DOHH2 (cell line): ENCODE results near the gene MACF1.
"Not testable (repeated sequence)": the region's sequence is repeated elsewhere in the genome, so short reads cannot be mapped to it uniquely, and the experiment has no call there.

Source experiments
- H3F3A ChIP-seq: fragments of 200-600 bp; sonication (generic), shearing (Covaris generic); 2 replicates; pipeline ENCODE4 v1.6.0; 2016; ENCODE audit warnings: antibody characterized with exemption, mild to moderate bottlenecking; ENCODE audit not compliant: control insufficient read depth, insufficient read depth
- H3K27ac ChIP-seq: fragments of 200-600 bp; sonication (generic); 2 replicates; pipeline ENCODE4 v1.5.1; 2014; ENCODE audit warnings: low read depth, mild to moderate bottlenecking, low read length, moderate library complexity
- H3K27me3 ChIP-seq: fragments of 200-600 bp; sonication (generic); 2 replicates; pipeline ENCODE4 v1.6.1; 2014; ENCODE audit warnings: mild to moderate bottlenecking, low read length, mixed read lengths; ENCODE audit not compliant: control insufficient read depth
- H3K36me3 ChIP-seq: fragments of 200-600 bp; sonication (generic); 2 replicates; pipeline ENCODE4 v1.6.1; 2014; ENCODE audit warnings: mild to moderate bottlenecking, low read length, moderate library complexity, mixed read lengths; ENCODE audit not compliant: control insufficient read depth
- H3K4me1 ChIP-seq: fragments of 200-600 bp; sonication (generic); 2 replicates; pipeline ENCODE4 v1.6.1; 2014; ENCODE audit warnings: mild to moderate bottlenecking, low read length, mixed read lengths; ENCODE audit not compliant: control insufficient read depth
- H3K4me2 ChIP-seq: fragments of 200-600 bp; sonication (generic); 2 replicates; pipeline ENCODE4 v1.6.0; 2014; ENCODE audit warnings: mild to moderate bottlenecking, low read length, moderate library complexity
- H3K4me3 ChIP-seq: fragments of 200-600 bp; sonication (generic); 2 replicates; pipeline ENCODE4 v1.5.1; 2014; ENCODE audit warnings: mild to moderate bottlenecking, low read length, mixed read lengths
- H3K79me2 ChIP-seq: fragments of 200-600 bp; sonication (generic); 2 replicates; pipeline ENCODE4 v1.6.1; 2014; ENCODE audit warnings: mild to moderate bottlenecking, low read length, mixed read lengths; ENCODE audit not compliant: control insufficient read depth
- H3K9me2 ChIP-seq: fragments of 200-600 bp; sonication (generic); replicated peaks from 2 replicates; pipeline ENCODE4 v1.6.1; 2014; ENCODE audit warnings: mild to moderate bottlenecking, low read length, mixed read lengths; ENCODE audit not compliant: control insufficient read depth
- H3K9me3 ChIP-seq: fragments of 200-600 bp; sonication (generic); 2 replicates; pipeline ENCODE4 v1.6.1; 2014; ENCODE audit warnings: antibody characterized with exemption, low read length, mixed read lengths; ENCODE audit not compliant: control insufficient read depth, insufficient read depth
- H4K20me1 ChIP-seq: fragments of 200-600 bp; sonication (generic); 2 replicates; pipeline ENCODE4 v1.6.0; 2014; ENCODE audit warnings: low read depth, mild to moderate bottlenecking, antibody characterized with exemption, low read length, moderate library complexity; ENCODE audit not compliant: control insufficient read depth, insufficient read depth
- CTCF ChIP-seq: fragments of 200-600 bp; sonication (generic); IDR thresholded peaks from one replicate; pipeline ENCODE4 v1.5.1; 2014; ENCODE audit warnings: antibody characterized with exemption, mild to moderate bottlenecking, low read depth, low read length; ENCODE audit not compliant: poor library complexity, severe bottlenecking
- EZH2phosphoT487 ChIP-seq: fragments of 200-600 bp; sonication (generic); IDR thresholded peaks from 2 replicates; pipeline ENCODE4 v1.6.1; 2017; ENCODE audit warnings: borderline replicate concordance, mild to moderate bottlenecking, antibody characterized with exemption, low read length, moderate library complexity, mixed read lengths

Gene MACF1

GRCh38 chr1:39472826-39473225, 268.3 kb downstream of the MACF1 start:
- Histone ChIP-seq H3K79me2 (no peaks in the 10 kb centered on the region), H3K27ac (no peak overlapping the region), H3K4me3 (no peak overlapping the region), H3K9me2 (no peaks in the 10 kb centered on the region), H3K36me3 (peaks cover 25% of the 10 kb centered on the region), H3K9me3 (no peaks in the 10 kb centered on the region), H3K4me2 (no peak overlapping the region), H3F3A (no peaks in the 10 kb centered on the region), H4K20me1 (no peaks in the 10 kb centered on the region), H3K4me1 (no peaks in the 10 kb centered on the region), H3K27me3 (no peaks in the 10 kb centered on the region)
- TF ChIP-seq CTCF, result no peak
- TF ChIP-seq EZH2phosphoT487, result no peak

- Histone ChIP-seq H3K4me1 (no peaks in the 10 kb centered on the region), H3K27ac (no peak overlapping the region), H3F3A (no peaks in the 10 kb centered on the region), H3K9me2 (no peaks in the 10 kb centered on the region), H3K36me3 (peaks cover 22% of the 10 kb centered on the region), H3K4me2 (no peak overlapping the region), H4K20me1 (no peaks in the 10 kb centered on the region), H3K27me3 (no peaks in the 10 kb centered on the region), H3K79me2 (no peaks in the 10 kb centered on the region), H3K9me3 (no peaks in the 10 kb centered on the region), H3K4me3 (no peak overlapping the region)
- TF ChIP-seq EZH2phosphoT487 (no peak), CTCF (no peak)
Observed at GRCh38 chr1:39473324-39473723, 268.8 kb downstream of the MACF1 start.

- Histone ChIP-seq H3K4me2 (no peak overlapping the region), H3K36me3 (peaks cover 10% of the 10 kb centered on the region), H3K9me2 (no peaks in the 10 kb centered on the region), H3K27me3 (no peaks in the 10 kb centered on the region), H3K79me2 (no peaks in the 10 kb centered on the region), H4K20me1 (no peaks in the 10 kb centered on the region), H3K9me3 (no peaks in the 10 kb centered on the region), H3K4me1 (no peaks in the 10 kb centered on the region), H3F3A (no peaks in the 10 kb centered on the region), H3K4me3 (no peak overlapping the region), H3K27ac (no peak overlapping the region)
- TF ChIP-seq EZH2phosphoT487, result no peak
- TF ChIP-seq CTCF, result no peak
Observed at GRCh38 chr1:39474810-39475209, 270.3 kb downstream of the MACF1 start.

GRCh38 chr1:39475551-39475950, 271.1 kb downstream of the MACF1 start:
- H3K36me3 ChIP-seq, result peaks cover 13% of the 10 kb centered on the region
- not testable (repeated sequence) for H3K4me3 ChIP-seq, H3K4me2 ChIP-seq, H4K20me1 ChIP-seq, H3K27ac ChIP-seq, H3F3A ChIP-seq, H3K9me2 ChIP-seq, H3K27me3 ChIP-seq, H3K4me1 ChIP-seq, H3K9me3 ChIP-seq, H3K79me2 ChIP-seq
